Stimulated activated CD8-positive, alpha-beta memory T cell treated with anti-CD3 and anti-CD28 coated beads, Interleukin-4, amount 100 ng/mL, for 24 hours (primary cell): Measurements from ENCODE around the gene BMPR1B.
"Not testable (repeated sequence)": the region's sequence is repeated elsewhere in the genome, so short reads cannot be mapped to it uniquely, and the experiment has no call there.

Experiments used
- DNase-seq: peaks from one replicate; pipeline ENCODE4 v3.0.0-alpha.2; 2020; ENCODE audit warnings: low read depth

BMPR1B gene

DNA sequence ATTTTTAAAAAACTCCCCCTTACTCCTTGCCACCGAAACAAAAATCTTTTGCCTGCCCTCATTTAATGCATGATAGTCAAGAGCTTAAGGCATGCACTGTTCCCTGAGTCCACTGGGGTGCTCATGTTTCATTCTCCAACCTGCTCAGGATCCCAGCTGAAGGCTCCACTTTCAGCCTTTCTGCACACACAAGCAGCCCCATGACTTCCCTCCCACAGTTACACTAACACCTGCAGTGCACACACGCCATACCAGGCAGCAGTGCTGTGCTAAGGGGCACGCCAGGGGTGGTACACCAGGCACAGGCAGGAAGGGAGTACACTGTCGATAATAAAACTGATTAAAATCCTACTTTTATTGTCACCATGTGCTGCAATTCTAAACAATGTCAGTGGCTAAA is 385.2 kb downstream of the BMPR1B start:
- DNase-seq = no peak

GRCh38 chr4:95151255-95151654 is 393.5 kb downstream of the BMPR1B start:
- no peak for DNase-seq

GRCh38 chr4:95153182-95153581 is 395.4 kb downstream of the BMPR1B start:
- DNase-seq = no peak

- DNase-seq = no peak
Observed at GRCh38 chr4:95155759-95156451, 398.1 kb downstream of the BMPR1B start.

DNA sequence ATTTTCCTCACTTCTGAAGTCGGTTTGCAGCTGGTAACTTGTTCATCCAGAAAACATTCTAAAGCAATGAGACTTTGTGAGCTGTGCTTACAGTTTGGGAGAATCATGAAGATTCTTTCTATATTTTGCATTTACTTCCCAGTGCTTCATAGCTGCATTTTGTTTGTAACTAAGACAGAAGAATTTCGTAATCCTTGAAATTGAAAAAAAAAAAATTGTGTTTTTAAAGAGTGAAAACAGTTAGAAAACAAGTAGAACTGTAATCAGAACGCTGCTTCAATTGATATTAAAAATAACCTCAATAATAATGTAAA is 398.7 kb downstream of the BMPR1B start:
- no peak for DNase-seq

DNA sequence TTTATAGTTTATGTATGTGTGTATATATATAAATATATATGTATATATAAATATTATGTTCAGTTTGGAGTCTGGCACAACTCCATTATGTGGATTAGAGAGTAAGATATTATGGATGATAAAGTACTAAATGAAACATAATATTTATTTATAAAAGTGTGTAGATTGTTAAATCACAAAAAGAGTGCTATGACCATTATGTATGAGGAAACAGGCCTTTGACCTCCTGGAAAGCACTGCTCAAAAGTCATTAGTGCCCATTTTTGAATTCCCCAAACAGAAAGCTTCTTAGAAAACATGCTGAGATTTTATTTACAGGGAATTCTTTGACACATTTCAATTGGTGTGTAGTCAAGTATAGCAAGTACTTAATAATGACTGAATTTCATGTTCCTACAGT is 399.8 kb downstream of the BMPR1B start:
- DNase-seq = no peak

DNA sequence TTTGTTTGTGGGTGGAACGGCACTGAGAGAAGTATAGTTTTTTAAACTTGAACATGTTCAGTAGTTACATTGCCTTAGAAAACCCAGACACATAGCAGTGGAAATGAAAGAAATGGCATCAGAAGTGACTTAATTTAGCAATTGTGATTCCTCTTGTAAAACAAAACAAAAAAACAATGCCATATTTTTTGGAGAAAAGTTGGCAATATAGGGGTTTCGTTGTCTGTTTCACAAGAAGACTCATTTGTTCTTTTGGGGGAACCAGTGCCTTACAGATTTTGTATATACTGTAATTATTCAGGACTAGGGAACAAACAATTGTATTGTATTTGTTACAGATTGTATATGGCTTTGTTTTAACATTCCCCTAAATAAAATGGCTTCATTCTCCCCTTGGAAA is 400.3 kb downstream of the BMPR1B start:
- DNase-seq = no peak

- DNase-seq = no peak
Observed at GRCh38 chr4:95158626-95159025, 400.9 kb downstream of the BMPR1B start.

GRCh38 chr4:95159384-95159783 is 401.6 kb downstream of the BMPR1B start:
- DNase-seq = no peak

DNA sequence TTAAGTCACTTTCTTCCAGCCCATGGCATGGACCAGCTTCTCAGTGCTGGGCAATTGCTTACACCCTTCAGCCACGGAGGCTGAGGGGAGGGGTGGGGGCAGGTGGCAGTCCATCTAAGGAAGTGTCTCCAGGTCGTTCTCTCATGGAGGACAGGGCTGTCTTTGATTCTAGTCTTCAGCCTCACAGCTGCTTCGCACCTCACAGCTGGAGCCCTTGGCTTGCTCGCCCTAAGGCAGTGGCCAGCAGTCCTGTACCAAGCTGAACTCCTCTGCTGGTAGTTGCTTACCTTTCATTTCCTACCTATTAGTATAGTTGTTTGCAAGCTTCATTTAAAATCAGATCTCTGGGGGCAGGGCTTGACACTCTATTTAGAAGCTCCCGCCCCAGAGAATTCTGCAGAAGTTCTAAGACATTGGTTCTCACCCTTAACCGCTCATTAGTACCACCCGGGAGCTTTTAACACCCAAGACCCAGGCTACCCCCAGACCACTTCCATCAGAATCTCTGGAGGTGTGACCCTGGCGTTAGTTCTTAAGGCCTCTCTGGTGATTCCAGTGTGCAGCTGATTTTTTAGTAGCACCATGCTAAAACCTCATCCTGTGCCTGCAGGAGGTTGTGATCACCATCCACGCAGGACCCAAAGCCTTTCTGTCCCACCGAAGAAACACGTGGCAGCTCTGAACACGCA is 404.2 kb downstream of the BMPR1B start:
- DNase-seq = no peak

DNA sequence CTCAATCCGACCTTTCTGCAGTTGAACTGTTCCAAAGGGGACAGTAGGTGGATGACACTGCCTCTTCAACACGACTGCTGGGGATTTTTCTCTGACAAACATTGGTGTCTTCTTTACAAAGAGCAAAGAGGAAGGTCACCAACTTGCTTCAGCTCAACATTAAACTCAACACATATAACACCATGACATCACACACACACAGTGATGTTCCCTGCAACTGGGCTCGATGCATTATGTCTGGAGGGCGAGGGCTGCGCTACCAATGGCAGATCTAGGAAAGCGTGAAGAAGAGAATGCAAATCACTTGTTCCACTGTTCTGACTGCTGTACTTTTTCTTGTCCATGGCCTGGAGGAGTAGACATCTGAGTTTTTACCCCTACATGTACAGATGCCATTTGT is 405.1 kb downstream of the BMPR1B start:
- no peak for DNase-seq

DNA sequence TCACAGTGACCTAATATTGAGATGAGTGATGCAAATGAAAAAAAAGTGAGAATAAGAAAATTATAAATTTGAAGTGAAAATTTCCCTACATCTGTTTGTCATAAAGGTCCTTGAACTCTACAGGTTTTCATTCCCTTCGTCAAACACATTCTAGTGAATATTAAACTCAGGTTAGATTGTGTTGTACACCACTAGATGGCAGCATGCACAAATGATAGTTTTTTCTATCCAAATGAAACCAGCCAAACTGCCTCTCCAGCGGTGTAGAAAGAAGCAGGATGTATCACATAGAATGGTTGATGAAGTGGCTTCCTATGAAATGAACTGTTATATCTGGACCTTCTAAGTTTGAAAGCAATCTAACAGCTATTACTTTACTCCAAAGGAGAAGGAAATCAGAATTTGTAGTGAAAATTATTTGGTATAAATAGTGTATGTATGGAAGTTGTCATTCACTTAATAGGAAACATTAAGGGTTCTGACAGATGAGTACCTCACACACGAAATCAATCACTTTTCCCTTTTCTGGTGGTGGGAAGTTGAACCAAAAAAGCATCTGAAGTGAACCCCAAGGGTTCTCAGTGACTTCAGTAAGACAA is 408.3 kb downstream of the BMPR1B start:
- no peak for DNase-seq

DNA sequence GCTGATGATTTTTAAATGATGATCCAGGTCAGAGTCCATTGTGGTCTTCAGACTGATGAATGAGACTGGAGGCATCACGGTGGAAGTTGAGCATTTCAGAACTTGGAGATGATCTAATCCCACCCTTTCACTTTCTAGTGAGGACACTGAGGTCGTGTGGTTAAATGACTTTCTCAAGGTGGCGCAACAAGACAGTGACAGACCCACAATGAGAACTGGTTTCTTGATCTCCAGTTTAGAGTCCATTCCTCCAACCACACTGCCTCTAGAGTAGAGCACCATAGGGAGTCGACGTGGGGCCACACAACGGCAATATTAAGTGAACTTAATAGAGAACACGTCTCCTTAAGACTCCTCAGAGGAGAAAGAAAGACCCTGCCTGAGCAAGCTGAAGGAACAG is 410.1 kb downstream of the BMPR1B start:
- no peak for DNase-seq

DNA sequence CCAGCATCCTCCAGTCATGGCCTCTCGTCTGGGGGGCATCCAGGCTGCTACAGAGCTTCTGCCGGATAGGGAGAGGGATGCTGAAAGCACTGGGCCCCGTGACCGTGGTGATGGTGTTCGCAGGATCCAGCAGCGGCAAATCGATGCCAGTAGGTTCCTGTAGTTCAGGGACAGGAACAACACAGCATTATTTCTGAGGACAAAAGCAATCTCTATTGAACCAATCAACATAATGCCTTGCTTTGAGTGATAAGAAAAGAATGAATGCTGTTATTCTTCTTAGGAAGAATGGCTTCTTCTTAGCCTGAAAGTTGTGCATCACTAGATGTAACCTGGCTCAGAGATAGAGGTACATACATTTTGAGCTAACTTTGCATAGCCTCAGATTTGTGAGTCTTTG is 412.4 kb downstream of the BMPR1B start:
- DNase-seq = no peak

GRCh38 chr4:95171377-95171776 is 413.6 kb downstream of the BMPR1B start:
- not testable (repeated sequence) for DNase-seq

DNA sequence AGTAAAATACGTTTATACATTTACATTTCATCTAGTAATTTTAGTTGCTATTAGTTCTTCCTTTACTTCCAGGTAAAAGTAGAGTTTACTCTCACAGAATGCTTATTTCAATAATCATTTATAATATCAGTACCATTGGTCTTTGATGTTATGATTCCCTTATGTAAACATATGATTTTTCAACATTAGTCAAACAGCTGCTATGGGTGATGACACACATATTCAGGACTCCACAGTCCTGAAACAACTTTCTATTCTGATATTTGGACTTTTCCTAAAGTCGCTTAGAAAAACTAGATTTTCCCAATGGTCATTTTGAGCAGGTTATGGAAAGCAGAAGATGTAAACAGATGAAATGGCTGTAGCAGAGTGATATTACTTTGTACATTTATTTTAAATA is 421.2 kb downstream of the BMPR1B start:
- DNase-seq = no peak

GRCh38 chr4:95180531-95181242 is 422.9 kb downstream of the BMPR1B start:
- DNase-seq = no peak

GRCh38 chr4:95181243-95181995 is 423.7 kb downstream of the BMPR1B start:
- DNase-seq = no peak

GRCh38 chr4:95181996-95182306 is 424.2 kb downstream of the BMPR1B start:
- no peak for DNase-seq

DNA sequence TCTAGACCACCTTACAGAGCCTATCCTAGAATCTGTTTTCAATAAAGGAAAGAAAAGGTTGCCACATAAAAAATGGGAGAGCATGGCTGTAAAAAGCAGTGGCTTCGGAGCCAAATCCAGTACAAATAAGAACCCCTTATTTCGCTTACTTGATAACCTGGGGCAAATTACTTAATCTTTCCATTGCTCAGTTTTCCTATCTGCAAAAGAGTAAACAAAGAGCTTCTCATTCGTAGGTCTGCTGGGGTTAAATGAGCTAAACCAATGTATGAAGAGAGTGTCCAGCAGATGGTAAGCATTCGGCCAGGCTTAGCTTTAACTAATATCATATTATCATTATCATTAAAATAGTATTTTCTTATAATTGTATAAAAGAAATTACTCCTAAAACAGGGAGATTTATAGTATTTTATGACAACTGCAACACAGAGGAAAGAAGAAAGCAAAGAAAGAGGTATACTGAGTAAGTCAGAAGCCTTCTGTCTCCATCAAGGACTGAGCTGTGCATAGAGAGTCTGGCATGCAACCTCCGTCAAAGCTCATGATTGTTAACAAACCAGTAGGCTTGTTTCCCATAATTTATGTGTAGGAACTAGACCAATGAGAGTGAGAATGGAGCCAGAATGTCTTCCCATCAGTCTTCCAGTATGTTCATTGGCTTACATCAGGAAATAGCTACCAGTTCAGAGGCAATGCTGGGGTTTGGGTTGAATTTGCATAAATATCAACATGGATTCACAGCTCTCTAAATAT is 426.1 kb downstream of the BMPR1B start:
- no peak for DNase-seq

- no peak for DNase-seq
Observed at GRCh38 chr4:95186666-95187065, 428.9 kb downstream of the BMPR1B start.
